B cell (primary cell): ENCODE results near the gene UNC5C. TPM values are rescaled to one million over a fixed set of nuclear protein-coding genes. Genes with fewer than 3 reads are reported as not detected.

ENCODE experiments used
- ATAC-seq: fragments of 200-7000 bp; cut with Tn5 transposase; one replicate; pipeline ENCODE4 v1.10.0; 2021; ENCODE audit warnings: low read depth, mild to moderate bottlenecking, moderate number of reproducible peaks, moderate library complexity
- CTCF ChIA-PET: fragments of 350-600 bp; sonication (Branson Sonifier 250); formaldehyde crosslinking; loops from one replicate; lab custom pipeline; 2021; ENCODE audit warnings: antibody characterized with exemption, inconsistent platforms; lab: Charles Lee
- POLR2A ChIA-PET: fragments of 350-600 bp; sonication (Branson Sonifier 250); formaldehyde crosslinking; loops from one replicate; lab custom pipeline; 2021; ENCODE audit warnings: antibody characterized with exemption; lab: Charles Lee
- DNase-seq: peaks from one replicate; pipeline ENCODE4 v3.0.0; 2013
- H2AFZ ChIP-seq: 2 replicates; pipeline ENCODE4 v1.6.1; 2012; ENCODE audit warnings: mild to moderate bottlenecking, low read depth, low read length; ENCODE audit not compliant: insufficient read depth, poor library complexity, severe bottlenecking
- H3K27ac ChIP-seq, 2 donors: 1 replicate in 1 of 2; 2 replicates in 1 of 2; pipeline ENCODE4 v1.5.1; 2012 to 2013; ENCODE audit warnings: low read length in 2 of 2, mild to moderate bottlenecking in 2 of 2, moderate library complexity in 1 of 2
- H3K27me3 ChIP-seq, 4 experiments: fragments of 200-600 bp in 1 of 4; sonication (generic) in 1 of 4; replicated peaks in 1 of 4; 1 replicate in 2 of 4; 2 replicates in 2 of 4; pipeline versions ENCODE4 v1.6.1 to v1.7.0; 2013 to 2016; ENCODE audit warnings: low read length in 3 of 4, mild to moderate bottlenecking in 2 of 4, mixed read lengths in 1 of 4, moderate library complexity in 1 of 4; ENCODE audit not compliant: insufficient read depth in 4 of 4, control insufficient read depth in 3 of 4; ENCODE audit errors: control extremely low read depth in 1 of 4
- H3K36me3 ChIP-seq, 2 experiments: replicated peaks in 1 of 2; 1 replicate in 1 of 2; 2 replicates in 1 of 2; pipeline versions ENCODE4 v1.6.1 to v1.7.1; 2013; ENCODE audit warnings: low read length in 1 of 2; ENCODE audit not compliant: insufficient read depth in 2 of 2, control insufficient read depth in 1 of 2; ENCODE audit errors: control extremely low read depth in 1 of 2, extremely low read depth in 1 of 2
- H3K4me1 ChIP-seq, 2 donors: fragments of 200-600 bp in 1 of 2; sonication (generic) in 1 of 2; 1 replicate in 1 of 2; 2 replicates in 1 of 2; pipeline versions ENCODE4 v1.5.1 to v1.6.1; 2013 to 2017; ENCODE audit warnings: low read length in 2 of 2; ENCODE audit not compliant: control insufficient read depth in 2 of 2, insufficient read depth in 2 of 2
- H3K4me2 ChIP-seq: replicated peaks from 2 replicates; pipeline ENCODE3; 2012; ENCODE audit warnings: mild to moderate bottlenecking, low read depth, low read length; ENCODE audit not compliant: poor library complexity, severe bottlenecking
- H3K4me3 ChIP-seq, 5 experiments: fragments of 200-600 bp in 1 of 5; sonication (generic) in 1 of 5; 1 replicate in 3 of 5; 2 replicates in 2 of 5; pipeline versions ENCODE4 v1.5.1 to v1.7.0; 2011 to 2016; ENCODE audit warnings: low read length in 4 of 5, mild to moderate bottlenecking in 4 of 5, low read depth in 2 of 5, control low read depth in 1 of 5, moderate library complexity in 1 of 5; ENCODE audit not compliant: insufficient read depth in 1 of 5; ENCODE audit errors: control extremely low read depth in 1 of 5, extremely low read depth in 1 of 5
- H3K79me2 ChIP-seq: fragments of 200-600 bp; sonication (generic); one replicate; pipeline ENCODE4 v1.6.0; 2016; ENCODE audit warnings: low read length; ENCODE audit not compliant: control insufficient read depth, insufficient read depth
- H3K9ac ChIP-seq: fragments of 200-600 bp; sonication (generic); 2 replicates; pipeline ENCODE4 v1.6.1; 2017; ENCODE audit warnings: mild to moderate bottlenecking, low read length, moderate library complexity
- H3K9me3 ChIP-seq, 3 donors: one replicate each; pipeline versions ENCODE4 v1.6.1 to v1.7.1; 2013; ENCODE audit warnings: low read length in 2 of 3; ENCODE audit not compliant: control insufficient read depth in 2 of 3, insufficient read depth in 1 of 3; ENCODE audit errors: control extremely low read depth in 1 of 3
- H4K20me1 ChIP-seq: 2 replicates; pipeline ENCODE4 v1.6.0; 2012; ENCODE audit warnings: mild to moderate bottlenecking, low read length; ENCODE audit not compliant: insufficient read depth, control insufficient read depth, poor library complexity, severe bottlenecking
- H3K27ac Mint-ChIP-seq: one replicate; pipeline ENCODE4 v1.8.0; 2021; ENCODE audit warnings: mixed read lengths
- H3K27me3 Mint-ChIP-seq: one replicate; pipeline ENCODE4 v1.8.0; 2021; ENCODE audit warnings: mixed read lengths
- H3K4me1 Mint-ChIP-seq: one replicate; pipeline ENCODE4 v1.8.0; 2021; ENCODE audit warnings: mixed read lengths
- H3K4me3 Mint-ChIP-seq: one replicate; pipeline ENCODE4 v1.8.0; 2021; ENCODE audit warnings: mixed read lengths
- H3K9me3 Mint-ChIP-seq: one replicate; pipeline ENCODE4 v1.8.0; 2022; ENCODE audit warnings: mixed read lengths; ENCODE audit not compliant: insufficient read depth
- EZH2 ChIP-seq: IDR thresholded peaks from 2 replicates; pipeline ENCODE4 v1.6.1; 2012; ENCODE audit warnings: borderline replicate concordance, low read depth, mild to moderate bottlenecking, moderate library complexity, low read length; ENCODE audit not compliant: insufficient read depth, poor library complexity, severe bottlenecking
- WGBS: methylation state at CpG from one replicate; pipeline ENCODE4 v1.1.5; 2013; ENCODE audit warnings: missing lambda C conversion rate; ENCODE audit not compliant: insufficient coverage; 5-methylcytosine and 5-hydroxymethylcytosine counted together
- intact Hi-C: fragments of 100-400 bp; cut with micrococcal nuclease; formaldehyde crosslinking; loops from one replicate; pipeline ENCODE4 v1.10.0; 2022
- polyA plus RNA-seq: library from polyadenylated mRNA; depleted of rRNA; stranded (reverse); fragments of >200 nt; gene quantifications from 2 replicates; pipeline ENCODE4 v1.2.3, GENCODE V29; 2012
- total RNA-seq, 2 donors: library from RNA; stranded (reverse); fragments of 120-200 nt in 1 of 2; gene quantifications; 1 replicate in 1 of 2; 2 replicates in 1 of 2; pipeline versions ENCODE4 v1.2.3 to v1.2.4, GENCODE V29; 2013 to 2022
- TF ChIP-seq, protein P1 (sequence below): fragments of 200-600 bp; IDR thresholded peaks from one replicate; pipeline ENCODE4 v1.8.0; 2022; ENCODE audit warnings: antibody characterized with exemption, mild to moderate bottlenecking

UNC5C gene
- total and polyA plus RNA-seq, 2 donors (not counting 1 experiment from before 2014, with no cell fraction given), result not detected

DNA sequence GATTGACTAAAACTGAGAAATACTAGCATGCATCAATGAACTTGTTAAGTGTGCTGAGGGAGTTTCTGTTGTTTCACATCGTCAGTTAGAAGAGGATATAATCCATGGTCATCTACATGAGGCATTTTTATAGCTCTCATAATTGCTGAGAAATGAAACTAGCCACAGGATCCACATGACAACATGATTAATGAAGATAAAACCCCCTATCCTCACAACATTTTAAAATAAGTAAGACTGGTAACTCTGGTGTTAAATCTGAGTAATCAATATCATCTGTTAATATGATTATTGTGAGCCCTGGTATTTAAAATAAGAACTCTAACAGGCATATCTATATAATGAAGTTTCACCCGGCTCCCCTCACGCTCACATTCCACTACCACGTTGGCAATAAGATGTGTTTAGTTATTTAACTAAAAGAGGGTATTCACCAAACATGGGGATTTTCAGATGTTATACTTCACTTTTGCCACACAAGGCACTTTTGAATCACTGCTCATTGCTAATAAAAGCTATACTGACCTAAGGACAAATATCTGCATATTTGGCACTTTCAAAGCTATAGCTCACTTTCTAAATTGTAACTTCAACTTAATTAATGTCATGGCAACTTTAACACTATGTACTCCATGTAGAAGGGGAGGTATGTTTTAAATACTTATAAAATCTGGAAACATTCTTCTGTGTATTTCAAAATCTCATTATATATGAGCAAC is 6.7 kb downstream of the UNC5C start:
- H3K4me3 Mint-ChIP-seq, result no peak overlapping the region
- Histone ChIP-seq H3K79me2 (no peaks in the 10 kb centered on the region), H4K20me1 (no peaks in the 10 kb centered on the region), H3K27me3 (peaks cover 0 to 3% (median 0%) of the 10 kb centered on the region in 4 experiments), H3K4me2 (no peak overlapping the region), H3K36me3 (no peaks in the 10 kb centered on the region), H2AFZ (no peak overlapping the region), H3K4me3 (no peak overlapping the region), H3K4me1 (no peaks in the 10 kb centered on the region), H3K9me3 (no peaks in the 10 kb centered on the region), H3K9ac (no peak overlapping the region), H3K27ac (no peak overlapping the region)
- no peak overlapping the region for H3K27ac Mint-ChIP-seq
- intact Hi-C loops, result no loop called here
- TF ChIP-seq, protein P1, sequence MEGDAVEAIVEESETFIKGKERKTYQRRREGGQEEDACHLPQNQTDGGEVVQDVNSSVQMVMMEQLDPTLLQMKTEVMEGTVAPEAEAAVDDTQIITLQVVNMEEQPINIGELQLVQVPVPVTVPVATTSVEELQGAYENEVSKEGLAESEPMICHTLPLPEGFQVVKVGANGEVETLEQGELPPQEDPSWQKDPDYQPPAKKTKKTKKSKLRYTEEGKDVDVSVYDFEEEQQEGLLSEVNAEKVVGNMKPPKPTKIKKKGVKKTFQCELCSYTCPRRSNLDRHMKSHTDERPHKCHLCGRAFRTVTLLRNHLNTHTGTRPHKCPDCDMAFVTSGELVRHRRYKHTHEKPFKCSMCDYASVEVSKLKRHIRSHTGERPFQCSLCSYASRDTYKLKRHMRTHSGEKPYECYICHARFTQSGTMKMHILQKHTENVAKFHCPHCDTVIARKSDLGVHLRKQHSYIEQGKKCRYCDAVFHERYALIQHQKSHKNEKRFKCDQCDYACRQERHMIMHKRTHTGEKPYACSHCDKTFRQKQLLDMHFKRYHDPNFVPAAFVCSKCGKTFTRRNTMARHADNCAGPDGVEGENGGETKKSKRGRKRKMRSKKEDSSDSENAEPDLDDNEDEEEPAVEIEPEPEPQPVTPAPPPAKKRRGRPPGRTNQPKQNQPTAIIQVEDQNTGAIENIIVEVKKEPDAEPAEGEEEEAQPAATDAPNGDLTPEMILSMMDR, result no peak
- TF ChIP-seq EZH2, result no peak
- CTCF ChIA-PET, result no interaction called here
- POLR2A ChIA-PET, result no interaction called here
- no peak for DNase-seq
- no peaks in the 10 kb centered on the region for H3K9me3 Mint-ChIP-seq
- H3K4me1 Mint-ChIP-seq, result no peaks in the 10 kb centered on the region
- peaks cover 14% of the 10 kb centered on the region for H3K27me3 Mint-ChIP-seq
- ATAC-seq, result no peak
- WGBS, result no CpG with 5 or more reads among the region's 4 CpGs

- Histone ChIP-seq H3K4me1 (no peaks in the 10 kb centered on the region), H4K20me1 (no peaks in the 10 kb centered on the region), H3K4me3 (no peak overlapping the region), H3K27ac (no peak overlapping the region), H3K4me2 (no peak overlapping the region), H3K79me2 (no peaks in the 10 kb centered on the region), H2AFZ (no peak overlapping the region), H3K9me3 (no peaks in the 10 kb centered on the region), H3K27me3 (no peaks in the 10 kb centered on the region), H3K9ac (no peak overlapping the region), H3K36me3 (no peaks in the 10 kb centered on the region)
- peaks cover 6% of the 10 kb centered on the region for H3K27me3 Mint-ChIP-seq
- H3K4me1 Mint-ChIP-seq, result no peaks in the 10 kb centered on the region
- no peak overlapping the region for H3K27ac Mint-ChIP-seq
- H3K9me3 Mint-ChIP-seq, result no peaks in the 10 kb centered on the region
- no peak for DNase-seq
- no peak overlapping the region for H3K4me3 Mint-ChIP-seq
- ChIA-PET POLR2A (no interaction called here), CTCF (no interaction called here)
- ATAC-seq, result no peak
- intact Hi-C loops, result no loop called here
- no peak for TF ChIP-seq EZH2
- TF ChIP-seq, protein P1, result no peak
- WGBS, result no CpG with 5 or more reads among the region's 3 CpGs
These were observed 7.7 kb downstream of the UNC5C start for GRCh38 chr4:95541094-95541493.
